NAMALWA (cell line): Measurements from ENCODE around the gene ANKRD9.

Source experiments
- DNase-seq: peaks from one replicate; pipeline ENCODE4 v3.0.0-alpha.2; 2015; ENCODE audit warnings: low spot score

ANKRD9 gene

DNA sequence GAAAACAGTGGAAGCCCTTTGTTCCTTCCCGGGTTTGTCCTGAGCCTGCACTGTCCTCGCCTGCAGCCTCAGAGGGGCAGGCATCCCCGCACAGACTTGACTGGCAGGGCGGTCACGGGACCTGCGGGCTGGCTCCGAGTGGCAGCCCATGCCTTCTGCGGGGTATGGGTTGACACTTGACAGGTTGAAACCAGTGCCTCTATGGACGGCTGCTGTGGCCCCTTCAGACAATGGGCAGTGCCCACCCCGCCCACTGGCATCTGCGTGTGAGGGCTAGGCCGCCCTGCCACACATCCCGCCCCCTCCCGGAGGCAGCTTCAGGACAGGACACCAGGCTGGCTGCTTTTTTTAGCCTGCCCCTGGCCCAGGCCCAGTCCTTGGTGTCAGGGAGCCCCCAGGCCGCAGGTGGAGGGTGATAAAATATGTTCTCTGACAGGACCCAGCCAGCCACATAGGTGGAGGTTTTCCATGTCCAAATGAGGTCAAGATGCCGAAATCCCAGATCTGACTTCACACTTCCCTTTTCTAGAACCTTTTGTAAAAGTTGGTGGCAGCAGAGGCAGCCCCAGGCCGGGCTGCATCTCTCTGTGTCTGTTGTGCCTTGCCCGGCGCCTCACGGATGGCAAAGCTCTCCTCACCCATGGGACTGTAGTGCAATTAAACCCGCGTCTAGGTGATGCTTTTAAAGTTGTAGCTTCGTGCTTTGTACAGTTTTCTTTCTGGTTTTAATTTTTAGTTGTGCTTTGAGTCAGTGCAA, 10.0 kb downstream of the ANKRD9 start:
- DNase-seq: no peak

DNA sequence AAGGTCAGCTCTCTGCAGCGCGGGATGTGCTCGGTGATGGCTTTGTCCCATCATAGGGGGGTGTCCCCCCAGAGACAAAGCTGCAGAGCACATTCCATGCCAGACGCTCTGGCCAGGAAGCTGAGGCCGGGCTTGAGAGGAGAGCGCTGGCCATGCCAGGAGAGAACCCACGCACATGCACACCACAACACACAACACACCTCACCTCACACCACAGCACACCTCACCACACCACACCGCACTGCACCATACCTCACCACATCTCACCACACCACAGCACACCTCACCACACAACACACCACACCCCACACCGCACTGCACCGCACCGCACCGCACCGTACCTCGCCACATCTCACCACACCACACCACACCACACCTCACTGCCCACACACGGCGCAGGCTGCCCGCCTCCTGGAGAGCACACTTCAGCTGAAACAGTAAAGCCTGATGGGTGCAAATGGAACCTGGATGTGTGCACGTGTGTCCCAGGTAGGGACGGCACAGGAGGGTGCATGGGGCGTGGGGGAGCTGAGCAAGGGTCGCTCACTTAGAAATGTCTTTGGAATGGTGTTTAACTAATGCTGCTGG, 10.8 kb downstream of the ANKRD9 start:
- DNase-seq: no peak

DNA sequence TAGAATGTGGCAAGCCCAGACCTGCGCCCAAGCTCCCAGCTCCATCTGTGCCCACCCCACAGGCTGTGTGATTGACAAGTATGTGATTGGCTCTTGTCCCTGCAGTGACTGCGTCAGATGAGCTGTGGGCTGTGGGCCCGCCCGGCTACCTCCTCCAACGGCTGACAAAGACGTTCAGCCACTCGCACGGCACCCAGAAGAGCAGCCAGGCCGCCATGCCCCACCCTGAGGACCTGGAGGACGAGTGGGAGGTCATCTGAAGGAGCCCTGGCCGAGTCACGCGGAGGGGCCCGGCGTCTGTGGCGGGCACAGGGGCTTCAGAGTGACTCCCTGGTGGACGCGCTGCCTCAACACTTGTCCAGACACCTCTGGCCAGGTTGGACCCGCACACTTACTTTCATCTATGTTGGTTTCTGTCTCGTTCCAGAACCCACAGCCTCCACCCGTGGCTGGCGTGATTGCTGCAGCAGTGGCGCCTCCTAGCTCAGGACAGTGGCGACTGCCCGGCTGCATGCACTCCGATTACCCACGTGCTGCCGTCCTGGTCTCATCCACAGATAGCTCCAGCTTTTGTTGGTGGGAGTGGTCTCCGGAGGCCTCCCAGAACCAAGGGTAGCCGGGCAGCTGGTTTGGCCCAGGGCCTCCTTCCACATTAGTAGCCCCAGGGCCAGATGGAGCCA, 11.4 kb downstream of the ANKRD9 start:
- no peak for DNase-seq

DNA sequence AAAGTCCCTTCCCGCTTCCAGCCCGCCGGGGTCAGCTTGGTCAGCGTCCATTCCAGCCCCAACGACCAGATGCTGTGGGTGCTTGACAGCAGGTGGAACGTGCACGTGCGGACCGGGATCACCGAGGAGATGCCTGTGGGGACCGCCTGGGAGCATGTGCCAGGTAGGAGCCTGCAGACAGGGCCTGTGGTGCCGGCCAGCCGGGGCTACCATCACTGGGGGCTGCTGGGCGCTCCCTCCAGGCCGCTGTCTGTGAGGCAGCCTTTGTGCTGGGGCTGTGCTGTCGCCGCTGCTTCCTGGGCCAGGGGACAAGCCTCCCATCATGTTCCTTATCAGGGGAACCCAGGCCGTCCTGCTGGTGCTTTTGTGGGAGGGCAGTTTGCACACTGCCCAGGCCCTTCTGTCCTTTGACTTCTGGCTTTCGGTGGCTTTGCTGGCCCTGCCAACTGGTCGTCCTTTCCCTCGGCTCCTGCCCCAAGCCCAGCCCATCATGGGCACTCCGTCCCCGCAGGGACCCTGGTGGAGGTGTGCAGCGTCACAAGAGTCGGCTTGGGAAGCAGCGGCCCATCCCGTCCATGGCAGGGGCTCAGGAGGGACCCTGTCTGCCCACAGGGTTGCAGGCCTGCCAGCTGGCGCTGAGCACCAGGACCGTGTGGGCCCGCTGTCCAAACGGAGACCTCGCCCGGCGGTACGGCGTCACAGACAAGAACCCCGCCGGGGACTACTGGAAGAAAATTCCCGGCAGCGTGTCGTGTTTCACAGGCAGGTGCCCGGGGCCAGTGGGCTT, 12.4 kb downstream of the ANKRD9 start:
- DNase-seq: no peak

DNA sequence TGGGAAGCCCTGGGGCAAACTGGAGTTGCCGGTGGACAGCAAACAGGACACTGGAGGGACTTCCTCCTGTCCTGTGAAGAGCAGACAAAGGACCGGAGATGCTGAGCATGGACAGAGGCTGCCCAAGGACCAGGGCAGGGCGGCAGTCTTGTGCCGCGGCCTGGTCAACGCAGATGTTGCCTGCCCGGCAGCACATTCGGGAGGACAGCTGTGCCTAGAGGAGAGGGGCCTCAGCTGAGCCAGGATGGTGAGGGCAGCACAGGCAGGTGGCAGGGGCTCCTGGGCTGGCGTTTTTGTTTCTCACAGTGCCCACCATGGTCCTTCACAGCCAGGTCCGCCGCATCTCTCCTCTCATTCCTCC, 13.3 kb downstream of the ANKRD9 start:
- no peak for DNase-seq

DNA sequence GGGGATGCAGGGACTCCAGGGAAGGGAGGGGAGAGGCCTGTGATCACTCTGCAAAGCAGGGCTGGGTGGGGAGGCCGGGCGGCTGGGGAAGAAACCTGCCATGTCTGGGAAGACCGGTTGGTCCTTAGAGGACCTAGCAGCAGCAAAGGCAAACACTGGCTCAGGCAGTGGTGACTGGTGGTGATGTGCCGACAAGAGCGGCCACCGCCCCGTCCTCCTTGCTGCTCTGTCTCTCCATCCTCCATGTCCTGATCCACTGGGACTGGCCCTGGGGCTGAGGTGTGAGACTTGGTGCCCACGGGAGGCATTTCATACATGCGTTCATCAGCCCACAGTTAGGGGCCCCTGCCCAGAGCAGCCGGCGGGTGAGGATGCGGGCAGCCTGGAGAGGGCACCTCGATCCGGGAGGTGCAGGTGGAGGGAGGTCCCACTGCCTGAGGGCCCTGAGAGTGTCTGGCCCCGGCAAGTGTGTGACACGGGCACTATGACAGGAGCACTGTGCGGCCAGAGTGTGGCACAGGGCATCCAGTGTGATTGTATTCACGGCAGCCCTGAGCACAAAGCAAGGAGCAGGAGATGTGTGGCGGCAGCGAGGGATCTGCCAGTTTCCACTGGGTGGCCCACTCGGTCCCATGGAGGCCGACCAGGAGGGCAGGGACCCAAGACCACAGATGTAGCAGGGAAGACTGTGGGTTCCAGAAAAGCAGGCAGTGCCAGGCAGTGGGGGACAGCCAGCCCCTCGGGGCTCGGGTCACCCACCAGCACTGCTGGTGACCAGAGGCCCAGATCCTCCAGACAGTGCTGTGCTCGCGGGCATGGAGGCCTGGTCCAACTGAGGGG, 13.9 kb downstream of the ANKRD9 start:
- DNase-seq: no peak

DNA sequence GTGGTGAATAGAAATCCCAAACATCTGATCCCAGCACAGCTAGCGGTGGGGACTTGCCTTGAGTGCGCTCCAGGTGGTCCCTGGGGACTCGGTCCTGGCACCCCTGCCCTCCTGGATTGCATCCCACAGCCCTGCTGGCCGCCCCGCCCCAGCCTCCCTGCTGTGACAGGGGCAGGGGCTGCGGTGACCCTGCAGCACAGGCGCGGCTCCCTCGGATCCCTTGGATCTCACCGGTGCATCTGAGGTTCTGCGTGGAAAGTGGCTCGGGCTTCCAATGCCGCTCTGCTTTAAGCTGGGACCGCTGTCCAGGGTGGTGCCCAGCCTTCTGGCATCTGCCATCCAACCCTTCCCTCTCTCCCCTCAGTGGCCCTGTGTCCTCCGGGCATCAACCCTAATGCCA, 16.0 kb downstream of the ANKRD9 start:
- no peak for DNase-seq

DNA sequence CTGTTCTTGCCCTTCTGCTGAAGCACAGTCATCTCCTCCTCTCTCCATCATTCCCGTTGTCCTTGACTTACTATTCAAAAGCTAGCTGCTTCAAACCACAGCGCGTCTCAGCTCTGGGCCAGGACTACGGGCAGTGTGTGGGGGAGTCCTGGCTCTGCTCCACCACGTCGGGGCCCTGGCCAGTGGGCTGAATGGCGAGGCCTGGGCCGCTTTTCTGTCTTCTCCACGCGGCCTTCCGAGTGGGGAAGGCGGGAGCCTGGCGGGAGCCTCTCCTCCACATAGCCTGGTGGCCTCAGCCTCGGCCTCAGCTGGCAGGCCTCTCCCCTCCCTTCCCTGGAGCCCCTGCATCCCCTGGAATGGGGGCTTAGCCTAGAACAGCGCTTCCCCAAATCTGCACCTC, 16.5 kb downstream of the ANKRD9 start:
- DNase-seq: no peak

DNA sequence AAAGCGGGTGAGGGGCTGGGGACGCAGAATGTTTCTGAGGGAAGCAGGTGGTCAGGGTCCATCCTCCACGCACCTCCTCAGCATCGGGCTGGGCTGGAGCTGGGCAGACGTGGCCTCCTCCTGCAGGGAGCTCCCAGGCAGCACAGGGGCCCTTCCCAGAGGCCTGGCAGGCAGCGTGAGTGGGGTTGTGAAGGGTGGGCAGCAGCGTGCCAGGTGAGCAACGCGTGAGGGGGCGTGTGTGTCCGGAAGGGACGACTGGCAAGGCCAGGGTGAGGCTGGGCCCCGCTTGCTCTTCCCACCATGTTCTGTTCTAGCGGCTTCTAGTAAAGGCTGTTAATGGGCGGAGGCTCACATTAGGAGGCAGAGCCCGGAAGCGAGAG, 17.1 kb downstream of the ANKRD9 start:
- no peak for DNase-seq

DNA sequence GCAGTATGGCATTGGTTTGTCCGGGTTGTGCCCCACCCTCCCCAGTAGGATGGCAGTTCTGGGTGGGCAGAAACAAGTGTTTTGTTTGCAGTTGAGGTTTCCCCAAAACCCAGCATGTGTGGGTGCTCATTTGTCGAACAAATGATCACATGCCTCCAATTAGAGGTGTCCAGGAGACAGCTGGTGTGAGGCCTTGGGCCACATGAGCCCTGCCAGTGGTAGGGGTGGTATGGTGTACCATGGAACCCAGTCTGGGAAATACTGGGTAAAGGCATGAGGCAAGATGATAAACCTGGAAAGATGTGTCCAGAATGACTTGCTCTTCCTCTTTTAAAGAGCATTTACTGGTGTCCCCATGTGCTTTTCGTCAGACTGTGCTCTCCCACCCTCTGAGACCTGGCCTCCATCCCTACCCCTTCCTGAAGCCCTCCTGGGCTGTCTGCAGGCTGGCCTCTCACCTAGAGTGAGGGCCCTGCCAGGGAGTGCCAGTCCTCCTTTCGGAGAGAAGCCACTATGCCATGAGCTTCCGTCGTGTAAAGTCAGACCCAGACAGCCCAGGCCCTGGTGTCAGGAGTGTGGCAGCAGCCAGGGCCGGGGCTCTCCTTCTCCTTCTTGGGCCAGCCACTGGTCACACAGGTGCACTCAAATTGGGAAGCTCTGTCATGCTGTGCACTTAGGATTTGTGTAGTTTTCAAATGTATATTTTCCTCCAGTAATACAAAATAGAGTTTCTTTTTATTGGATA, 17.6 kb downstream of the ANKRD9 start:
- DNase-seq: no peak

DNA sequence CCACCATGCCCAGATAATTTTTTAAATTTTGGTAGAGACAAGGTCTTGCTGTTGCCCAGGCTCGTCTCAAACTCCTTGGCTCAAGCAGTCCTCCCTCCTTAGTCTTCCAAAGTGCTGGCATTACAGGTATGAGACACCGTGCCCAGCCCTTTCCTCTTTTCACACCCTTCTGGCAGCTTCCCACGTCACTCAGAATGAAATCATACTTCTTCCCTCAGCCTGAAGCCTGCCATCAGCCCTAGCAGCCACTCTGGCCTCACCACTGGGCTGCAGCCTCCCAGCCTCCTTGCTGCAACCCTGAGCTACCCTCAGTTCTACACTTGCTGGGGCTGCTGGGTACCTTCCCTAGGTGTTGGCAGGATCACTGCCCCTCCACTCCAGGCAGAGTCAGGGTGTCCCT, 18.2 kb downstream of the ANKRD9 start:
- DNase-seq: no peak

DNA sequence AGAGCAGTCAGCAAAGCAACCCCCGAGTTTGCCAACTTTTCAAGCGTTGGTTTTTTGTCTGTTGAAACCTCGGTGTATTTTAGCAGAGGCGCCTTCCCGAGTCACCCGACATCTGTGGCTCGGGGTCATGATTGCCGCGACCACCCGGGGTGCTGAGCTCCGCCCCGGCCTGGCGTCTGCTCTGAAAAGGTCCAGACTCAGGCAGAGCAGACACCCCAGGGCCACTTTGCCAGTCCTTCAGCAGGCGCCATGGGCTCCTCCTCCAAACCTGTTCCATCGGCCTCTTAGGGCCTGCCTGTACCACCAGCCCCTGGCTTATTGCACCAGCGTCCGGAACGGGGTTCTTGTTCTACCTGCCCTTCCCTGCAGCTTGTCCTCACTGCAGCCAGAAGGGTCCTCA, 19.1 kb downstream of the ANKRD9 start:
- DNase-seq: no peak

DNA sequence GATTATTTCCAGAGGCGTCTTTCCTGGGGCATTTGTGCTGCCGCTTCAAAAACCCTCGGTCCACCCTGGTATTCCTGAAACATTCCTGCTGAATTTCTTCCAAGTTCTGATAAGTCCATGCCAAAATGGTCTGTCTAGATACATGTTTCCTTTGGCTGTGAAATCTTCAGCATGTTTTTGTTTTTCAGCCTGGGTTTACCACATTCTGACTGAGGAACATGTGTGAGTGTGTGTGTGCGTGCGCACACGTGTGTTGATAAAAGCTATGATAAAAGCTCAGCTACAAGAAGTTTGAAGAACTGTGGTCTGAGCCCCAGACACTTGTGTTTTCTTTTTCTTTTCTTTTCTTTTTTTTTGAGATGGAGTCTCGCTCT, 22.4 kb downstream of the ANKRD9 start:
- DNase-seq: no peak

DNA sequence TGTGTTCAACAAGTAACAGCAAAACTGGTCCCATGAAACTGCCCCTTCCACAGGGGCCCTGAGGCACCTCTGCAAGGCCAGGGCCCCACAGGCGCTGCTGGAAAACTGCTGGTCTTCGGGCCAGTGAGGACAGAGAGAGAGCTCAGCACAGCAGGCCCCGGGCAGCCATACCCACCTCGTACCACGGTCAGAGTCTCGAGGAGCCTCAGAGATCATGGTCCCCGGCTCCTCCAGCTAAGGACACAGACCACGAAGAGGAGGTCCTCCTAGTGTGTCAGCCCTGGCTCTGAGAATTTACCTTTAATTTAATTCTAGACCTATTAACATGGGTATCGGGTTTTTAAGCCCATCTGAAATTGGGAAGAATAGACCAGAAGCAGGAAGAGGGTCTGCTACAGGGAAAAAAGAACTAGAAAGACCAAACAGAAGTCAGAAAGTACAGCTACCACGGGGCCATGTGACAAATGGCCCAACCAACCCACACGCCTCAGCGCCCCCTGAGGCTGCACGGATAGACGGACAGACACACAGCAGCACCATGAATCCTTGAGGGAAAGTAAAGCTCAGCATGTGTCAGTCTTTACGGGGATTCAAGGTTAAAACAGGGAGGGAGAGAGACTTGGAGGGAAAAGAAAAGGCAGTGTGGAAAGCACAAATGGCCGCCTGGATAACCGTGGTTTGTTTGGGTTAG, 22.9 kb downstream of the ANKRD9 start:
- DNase-seq: no peak

DNA sequence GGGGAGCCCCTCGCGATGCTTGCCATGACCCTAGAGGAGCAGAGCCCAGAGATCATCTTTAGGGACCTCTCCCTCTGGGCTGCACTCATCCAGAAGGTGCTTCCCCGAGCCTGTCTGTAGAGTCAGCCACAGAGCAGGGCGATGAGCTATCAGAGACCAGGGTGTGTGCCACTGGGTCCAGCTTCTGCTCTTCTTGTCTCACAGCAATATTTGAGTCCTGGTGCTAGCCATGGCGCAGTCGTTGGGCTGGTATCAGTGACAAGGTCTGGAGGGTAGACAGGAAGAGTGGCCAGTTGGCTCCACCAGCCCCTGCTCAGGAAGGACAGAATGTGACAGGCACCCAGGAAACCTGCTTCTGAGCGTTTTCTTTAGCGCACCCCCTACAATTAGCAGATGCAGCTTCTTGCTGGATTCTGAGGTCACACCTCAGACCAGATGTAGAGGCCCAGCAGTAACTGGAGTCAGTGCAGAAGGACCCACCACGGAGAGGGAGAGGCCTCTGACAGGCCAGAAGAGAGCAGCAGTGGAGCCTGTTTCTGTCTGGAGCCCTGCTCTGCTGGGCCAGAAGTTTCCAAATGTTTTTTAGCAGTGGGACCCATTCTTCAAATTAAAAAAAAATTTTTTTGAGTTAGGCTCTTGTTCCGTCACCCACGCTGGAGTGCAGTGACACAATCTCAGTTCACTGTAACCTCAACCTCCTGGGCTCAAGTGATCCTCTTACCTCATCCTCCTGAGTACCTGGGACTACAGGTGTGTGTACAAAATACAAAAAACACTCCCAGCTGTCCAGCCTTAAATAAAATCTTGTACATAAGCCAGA, 23.7 kb downstream of the ANKRD9 start:
- DNase-seq: no peak

DNA sequence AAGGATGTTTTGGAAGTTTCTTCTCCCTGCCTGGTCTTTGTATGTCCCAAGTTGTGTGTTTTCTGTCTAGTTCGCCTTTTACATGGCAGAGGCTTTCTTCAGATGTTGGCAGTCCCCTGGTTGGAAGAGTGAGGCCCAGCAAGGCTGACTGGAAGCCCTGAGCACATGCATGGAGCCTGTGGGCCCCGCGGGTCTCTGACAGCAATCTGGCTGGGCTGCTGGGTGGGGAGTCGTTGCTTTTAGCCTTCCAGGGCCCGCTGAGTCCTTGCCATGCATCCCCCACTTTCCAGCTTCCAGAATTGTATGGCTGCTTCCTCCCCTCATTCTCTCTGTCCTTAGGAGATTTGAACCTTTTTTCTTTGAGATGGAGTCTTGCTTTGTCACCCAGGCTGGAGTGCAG, 25.3 kb downstream of the ANKRD9 start:
- no peak for DNase-seq

DNA sequence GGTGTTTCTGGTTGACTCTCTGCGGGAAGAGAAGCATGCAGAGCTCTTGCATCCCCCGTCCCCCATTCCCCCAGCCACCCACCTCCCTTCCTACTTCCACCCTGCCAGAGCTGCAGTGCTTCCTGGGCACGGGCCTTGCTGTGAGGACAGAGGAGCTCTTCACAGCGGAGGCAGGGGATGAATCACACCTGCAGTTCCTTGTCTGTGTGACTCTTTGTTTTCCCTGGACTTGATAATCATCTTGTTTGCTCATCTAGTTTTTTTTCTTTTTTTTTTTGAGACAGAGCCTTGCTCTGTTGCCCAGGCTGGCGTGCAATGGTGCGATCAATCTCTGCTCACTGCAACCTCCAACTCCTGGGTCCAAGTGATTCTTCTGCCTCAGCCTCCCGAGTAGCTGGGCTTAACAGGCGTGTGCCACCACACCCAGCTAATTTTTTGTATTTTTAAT, 27.8 kb downstream of the ANKRD9 start:
- DNase-seq: no peak

DNA sequence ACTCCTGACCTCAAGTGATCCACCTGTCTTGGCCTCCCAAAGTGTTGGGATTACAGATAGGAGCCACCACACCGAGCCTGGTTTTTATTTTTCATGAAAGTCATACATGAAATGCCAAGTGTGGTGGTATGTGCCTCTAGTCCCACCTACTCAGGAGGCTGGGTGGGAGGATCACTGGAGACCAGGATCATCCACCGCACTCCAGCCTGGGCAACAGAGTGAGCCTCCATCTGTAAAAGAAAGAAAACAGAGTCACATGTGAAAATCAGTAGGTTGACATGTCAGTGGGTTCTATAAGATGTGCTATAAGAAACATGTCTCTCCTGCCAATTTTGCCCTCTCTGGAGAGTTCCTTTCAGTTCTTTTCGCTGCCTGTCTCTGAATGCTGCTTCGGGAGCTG, 28.2 kb downstream of the ANKRD9 start:
- DNase-seq: no peak

DNA sequence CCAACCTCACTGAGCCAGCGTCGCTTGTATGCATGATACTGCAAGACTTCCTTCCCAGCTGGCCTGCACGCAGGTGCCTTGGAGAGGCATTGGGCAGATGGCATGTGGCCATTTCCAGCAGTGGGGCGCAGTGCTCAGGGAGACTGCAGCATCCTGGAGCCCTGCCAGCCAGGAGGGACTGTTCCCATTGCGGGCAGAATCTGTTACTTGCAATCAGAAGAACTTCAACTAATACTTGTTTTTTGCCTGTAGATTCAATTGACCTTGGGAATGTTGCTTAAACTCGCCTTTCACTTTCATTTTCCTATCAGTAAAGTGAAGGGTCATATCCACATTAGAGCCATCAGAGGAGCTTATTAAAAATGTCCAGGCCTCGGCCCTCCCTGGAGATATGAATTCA, 29.8 kb downstream of the ANKRD9 start:
- DNase-seq: no peak

DNA sequence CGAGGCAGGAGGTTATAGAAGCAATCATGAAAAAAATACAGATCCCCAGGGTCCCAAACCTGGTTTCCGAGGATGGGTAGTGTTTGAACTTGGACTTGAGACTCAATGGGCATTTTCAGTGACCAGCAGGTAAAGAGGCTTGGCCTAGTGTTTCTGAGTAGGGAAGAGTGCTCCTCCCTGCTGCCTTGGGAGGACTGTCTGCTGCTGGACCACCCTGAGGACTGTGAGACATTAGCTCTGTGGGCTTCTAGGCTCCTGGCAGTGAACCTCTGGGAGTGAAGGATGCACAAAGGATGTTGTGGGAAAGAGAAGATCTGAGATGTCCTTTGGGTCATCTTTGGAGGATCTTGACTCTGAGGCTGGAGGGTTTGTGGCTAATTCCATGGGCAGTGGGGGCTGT, 30.5 kb downstream of the ANKRD9 start:
- no peak for DNase-seq
